ENCODE results near the gene PGF.

- TF ChIP-seq CTCF (IDR thresholded peaks at IDR 0.05), result no peak
- TF ChIP-seq POLR2A (IDR thresholded peaks at IDR 0.05), result no peak
- TF ChIP-seq POLR2AphosphoS5 (IDR thresholded peaks at IDR 0.05), result no peak
Observed at GRCh38 chr14:74924061-74924460, 31.3 kb downstream of the PGF start.

Measured in upper lobe of left lung (tissue), 4 donors.